ENCODE data around the gene DNAJC1.

GRCh38 chr10:21946946-21947345 is 56.6 kb downstream of the DNAJC1 start:
- TF ChIP-seq CTCF (IDR thresholded peaks at IDR 0.05; ENCODE audit: low read depth, low read length, poor library complexity, severe bottlenecking): no peak
- no peak for TF ChIP-seq EZH2phosphoT487 (IDR thresholded peaks at IDR 0.05; ENCODE audit: borderline replicate concordance, low read length)
